OCI-LY7 (cell line): ENCODE data around the gene IFRD2. TPM values are rescaled to one million over a fixed set of nuclear protein-coding genes. Genes with fewer than 3 reads are reported as not detected.
A peak's percentile ranks its signal among the peaks of the same experiment; 100 is the strongest.

ENCODE experiments used
- BruUV-seq: library from RNA; stranded (reverse); fragments of 400-500 nt; replicated peaks from 2 replicates; lab custom pipeline; 2021; lab: Mats Ljungman, UMichigan
- CTCF ChIA-PET: fragments of 300-600 bp; sonication (Branson Sonifier 250); formaldehyde crosslinking; loops from one replicate; lab custom pipeline; 2022; ENCODE audit warnings: antibody characterized with exemption; ENCODE audit not compliant: unreplicated experiment; lab: Charles Lee
- POLR2A ChIA-PET: fragments of 300-600 bp; sonication (Branson Sonifier 250); formaldehyde crosslinking; loops from one replicate; lab custom pipeline; 2022; ENCODE audit warnings: antibody characterized with exemption; lab: Charles Lee
- DNase-seq: peaks from one replicate; pipeline ENCODE4 v3.0.0-alpha.2; 2015; ENCODE audit warnings: low spot score
- H2AFZ ChIP-seq: fragments of 200-600 bp; sonication (generic), shearing (Covaris generic); 2 replicates; pipeline ENCODE4 v1.6.1; 2014; ENCODE audit warnings: mild to moderate bottlenecking, antibody characterized with exemption, low read length, moderate library complexity
- H3K27ac ChIP-seq: fragments of 200-600 bp; sonication (generic); 2 replicates; pipeline ENCODE4 v1.5.1; 2014; ENCODE audit warnings: mixed run types, low read depth, mild to moderate bottlenecking, moderate library complexity, low read length, inconsistent platforms; ENCODE audit not compliant: poor library complexity, severe bottlenecking
- H3K36me3 ChIP-seq: fragments of 200-600 bp; sonication (generic); 2 replicates; pipeline ENCODE4 v1.6.1; 2014; ENCODE audit warnings: mild to moderate bottlenecking, antibody characterized with exemption, low read length, moderate library complexity, mixed read lengths; ENCODE audit not compliant: insufficient read depth
- H3K4me1 ChIP-seq: fragments of 200-600 bp; sonication (generic); 2 replicates; pipeline ENCODE4 v1.5.1; 2014; ENCODE audit warnings: mild to moderate bottlenecking, low read length; ENCODE audit not compliant: insufficient read depth, poor library complexity, severe bottlenecking
- H3K4me2 ChIP-seq: fragments of 200-600 bp; sonication (generic); 2 replicates; pipeline ENCODE4 v1.6.1; 2014; ENCODE audit warnings: mild to moderate bottlenecking, low read length
- H3K4me3 ChIP-seq: fragments of 200-600 bp; sonication (generic); 2 replicates; pipeline ENCODE4 v1.5.1; 2014; ENCODE audit warnings: mild to moderate bottlenecking, low read depth, low read length; ENCODE audit not compliant: poor library complexity, severe bottlenecking
- H3K79me2 ChIP-seq: fragments of 200-600 bp; sonication (generic); 2 replicates; pipeline ENCODE4 v1.6.1; 2016; ENCODE audit warnings: low read depth, mild to moderate bottlenecking, low read length, moderate library complexity, mixed read lengths; ENCODE audit not compliant: insufficient read depth
- H3K9me2 ChIP-seq: fragments of 200-600 bp; sonication (generic); 2 replicates; pipeline ENCODE4 v1.6.1; 2016; ENCODE audit warnings: mild to moderate bottlenecking, low read length, mixed read lengths; ENCODE audit not compliant: insufficient read depth
- H3K9me3 ChIP-seq: fragments of 200-600 bp; sonication (generic); 2 replicates; pipeline ENCODE4 v1.6.1; 2014; ENCODE audit warnings: mild to moderate bottlenecking, mixed run types, low read length, mixed read lengths
- H4K20me1 ChIP-seq: fragments of 200-600 bp; sonication (generic); 2 replicates; pipeline ENCODE4 v1.6.1; 2014; ENCODE audit warnings: mild to moderate bottlenecking, antibody characterized with exemption, low read length, moderate library complexity, mixed read lengths; ENCODE audit not compliant: insufficient read depth
- CTCF ChIP-seq: fragments of 200-600 bp; sonication (generic); conservative IDR thresholded peaks from 2 replicates; pipeline ENCODE4 v1.5.1; 2014; ENCODE audit warnings: mild to moderate bottlenecking, antibody characterized with exemption, low read length, moderate library complexity, mixed read lengths
- EZH2phosphoT487 ChIP-seq: fragments of 200-600 bp; sonication (generic); IDR thresholded peaks from 2 replicates; pipeline ENCODE4 v1.6.1; 2018; ENCODE audit warnings: low read depth, borderline replicate concordance, mild to moderate bottlenecking, mixed run types, antibody characterized with exemption, low read length, moderate library complexity, mixed read lengths
- intact Hi-C: fragments of 100-400 bp; cut with micrococcal nuclease; formaldehyde crosslinking; loops from one replicate; pipeline ENCODE4 v1.10.0; 2022; ENCODE audit not compliant: unreplicated experiment
- total RNA-seq, 2 experiments: library from RNA; depleted of rRNA in 1 of 2; stranded (reverse); fragments of >200 nt in 1 of 2; shearing (Covaris generic) in 1 of 2; gene quantifications; 2 replicates each; pipeline ENCODE4 v1.2.3, GENCODE V29; 2014 to 2022

Gene IFRD2
- total RNA-seq, 2 experiments from 2014 or later = 93.3 to 95.5 TPM

DNA sequence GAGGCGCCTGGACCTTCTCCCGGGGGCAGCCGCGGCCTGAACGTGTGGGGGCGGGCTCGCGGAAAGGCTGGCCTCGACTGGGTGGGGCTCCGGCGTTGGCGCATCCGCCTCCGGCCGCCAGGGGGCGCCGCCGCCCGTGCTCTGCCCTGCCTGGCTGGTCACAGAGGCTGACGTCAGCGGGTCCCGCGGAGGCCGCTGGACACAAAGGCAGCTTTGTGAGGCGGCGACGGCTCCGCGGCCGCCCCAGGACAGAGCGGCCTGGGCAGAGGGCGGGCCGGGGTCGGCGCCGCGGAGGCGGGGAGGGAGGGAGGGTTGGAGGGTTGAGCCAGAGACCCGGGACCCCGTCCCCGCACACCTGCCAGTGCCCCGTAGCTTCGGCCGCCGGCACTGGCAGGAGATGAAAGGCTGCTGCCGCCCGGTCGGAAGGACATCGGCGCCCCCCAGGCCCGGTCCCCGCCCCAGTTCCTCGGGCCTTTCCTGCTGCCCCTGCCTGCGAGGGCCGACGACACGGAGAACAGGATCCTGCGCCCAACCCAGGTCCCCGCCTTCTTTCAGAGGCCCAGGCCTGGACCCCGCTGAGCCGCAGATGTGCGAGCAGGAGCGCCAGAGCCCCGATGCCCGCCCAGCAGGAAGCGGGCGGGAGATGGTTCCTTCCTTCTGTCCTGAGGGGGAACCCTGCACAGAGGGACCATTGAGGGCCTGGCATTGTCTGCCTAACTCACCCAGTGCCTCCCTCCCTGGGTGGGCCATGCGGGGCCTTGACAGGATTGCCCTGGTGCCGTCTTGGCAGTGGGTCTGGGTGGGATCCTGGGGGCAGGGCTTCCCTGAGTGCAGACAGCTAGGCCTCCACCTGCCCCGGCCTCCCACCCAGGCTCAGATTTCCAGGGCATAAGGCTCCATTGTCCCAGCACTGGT is 31.9 kb downstream of the IFRD2 start:
- ChIA-PET POLR2A (interaction anchor here (0.6 kb wide), 1 partner anchor 23 kb away, joined by 3 read pairs; no protein-coding TSS in a partner anchor), CTCF (interaction anchor here (0.6 to 1.9 kb wide), 5 partner anchors 9 to 35 kb away, joined by 3 to 6 read pairs (median 3); no protein-coding TSS in a partner anchor)
- DNase-seq = peak; percentile 83
- no peaks in the 10 kb centered on the region for H3K79me2 ChIP-seq
- no peaks in the 10 kb centered on the region for H3K9me3 ChIP-seq
- H3K9me2 ChIP-seq = no peaks in the 10 kb centered on the region
- BruUV-seq = no TSS peak
- H3K27ac ChIP-seq = no peak overlapping the region
- H3K36me3 ChIP-seq = peaks cover 42% of the 10 kb centered on the region
- H3K4me3 ChIP-seq = peak overlapping the region; percentile 50
- intact Hi-C loops = no loop called here
- peak overlapping the region; percentile 64 for H3K4me2 ChIP-seq
- no peak overlapping the region for H2AFZ ChIP-seq
- H3K4me1 ChIP-seq = peaks cover 4% of the 10 kb centered on the region
- H4K20me1 ChIP-seq = no peaks in the 10 kb centered on the region
- TF ChIP-seq CTCF (peak; percentile 89), EZH2phosphoT487 (no peak)

DNA sequence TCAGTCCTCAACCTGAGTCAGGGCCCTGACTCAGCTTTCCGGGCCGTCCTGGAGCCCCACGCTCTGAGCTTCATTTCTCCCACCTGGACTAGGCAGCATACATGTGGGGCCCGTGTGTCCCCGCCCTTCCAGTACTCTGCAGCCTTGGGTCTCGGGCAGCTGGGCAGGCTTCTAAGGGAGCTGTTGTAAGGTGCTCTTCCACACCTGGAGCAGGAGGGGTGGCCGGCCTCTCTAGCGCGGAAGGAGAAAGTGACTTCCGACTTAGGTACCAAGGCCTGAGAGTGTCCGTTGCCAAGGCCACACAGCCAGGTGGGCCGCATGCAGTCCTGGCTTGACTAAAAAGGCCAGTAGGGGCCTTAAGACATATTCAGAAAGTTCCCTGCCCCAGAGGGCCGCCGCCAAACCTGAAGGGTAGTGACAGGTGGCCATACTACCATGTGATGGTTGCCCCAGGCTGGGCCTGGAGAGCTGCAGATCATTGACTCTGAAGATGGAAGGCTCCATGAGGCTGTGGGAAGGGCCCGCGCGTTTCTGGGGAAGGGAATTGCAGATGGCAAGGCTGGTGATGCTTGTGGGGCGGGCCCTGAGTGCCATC is 32.7 kb downstream of the IFRD2 start:
- peak overlapping the region; percentile 50 for H3K4me3 ChIP-seq
- H3K36me3 ChIP-seq = peaks cover 47% of the 10 kb centered on the region
- BruUV-seq = no TSS peak
- H3K27ac ChIP-seq = no peak overlapping the region
- no peaks in the 10 kb centered on the region for H3K9me2 ChIP-seq
- TF ChIP-seq CTCF (no peak), EZH2phosphoT487 (no peak)
- ChIA-PET POLR2A (interaction anchor here (0.6 kb wide), 2 partner anchors 22 to 24 kb away, joined by 3 read pairs; partner anchors contain the start of gene GNAI2), CTCF (interaction anchor here (0.6 to 1.9 kb wide), 5 partner anchors 9 to 67 kb away, joined by 3 to 6 read pairs (median 3); no protein-coding TSS in a partner anchor)
- peak overlapping the region; percentile 64; the same call in 1 of the 2 replicates for H3K4me2 ChIP-seq
- H4K20me1 ChIP-seq = no peaks in the 10 kb centered on the region
- no peak for DNase-seq
- intact Hi-C loops = no loop called here
- H2AFZ ChIP-seq = no peak overlapping the region
- H3K79me2 ChIP-seq = no peaks in the 10 kb centered on the region
- H3K4me1 ChIP-seq = peaks cover 4% of the 10 kb centered on the region
- H3K9me3 ChIP-seq = no peaks in the 10 kb centered on the region
